Bronchial epithelial cell (primary cell): ENCODE results near the gene LRIF1. TPM values are rescaled to one million over a fixed set of nuclear protein-coding genes. Genes with fewer than 3 reads are reported as not detected.

Experiments used
- DNase-seq: peaks from one replicate; pipeline ENCODE4 v3.0.0-alpha.2; 2010; ENCODE audit warnings: low read depth
- FAIRE-seq: peaks from 2 replicates; lab custom pipeline; 2011; peaks lifted over from hg19 to GRCh38; lab: Jason Lieb, UNC
- H3K27me3 ChIP-seq: 2 replicates; pipeline ENCODE4 v1.5.1; 2011; ENCODE audit warnings: low read length; ENCODE audit not compliant: control insufficient read depth, insufficient read depth
- H3K36me3 ChIP-seq: 2 replicates; pipeline ENCODE4 v1.5.1; 2011; ENCODE audit warnings: low read length; ENCODE audit not compliant: control insufficient read depth, insufficient read depth
- H3K4me3 ChIP-seq: 2 replicates; pipeline ENCODE4 v1.5.1; 2011; ENCODE audit warnings: mild to moderate bottlenecking, low read depth, low read length, control low read depth
- total RNA-seq: library from RNA; depleted of rRNA; stranded (reverse); fragments of >200 nt; gene quantifications from 2 replicates; pipeline ENCODE4 v1.2.1, GENCODE V29; 2014
- TF ChIP-seq, protein P1 (sequence below): IDR thresholded peaks from 2 replicates; pipeline ENCODE4 v1.5.1; 2011; ENCODE audit warnings: mild to moderate bottlenecking, moderate library complexity, low read length, control low read depth, inconsistent platforms; ENCODE audit not compliant: insufficient read depth, severe bottlenecking

LRIF1 gene
- total RNA-seq, 1 donor from 2014 or later, result 12.1 TPM

DNA sequence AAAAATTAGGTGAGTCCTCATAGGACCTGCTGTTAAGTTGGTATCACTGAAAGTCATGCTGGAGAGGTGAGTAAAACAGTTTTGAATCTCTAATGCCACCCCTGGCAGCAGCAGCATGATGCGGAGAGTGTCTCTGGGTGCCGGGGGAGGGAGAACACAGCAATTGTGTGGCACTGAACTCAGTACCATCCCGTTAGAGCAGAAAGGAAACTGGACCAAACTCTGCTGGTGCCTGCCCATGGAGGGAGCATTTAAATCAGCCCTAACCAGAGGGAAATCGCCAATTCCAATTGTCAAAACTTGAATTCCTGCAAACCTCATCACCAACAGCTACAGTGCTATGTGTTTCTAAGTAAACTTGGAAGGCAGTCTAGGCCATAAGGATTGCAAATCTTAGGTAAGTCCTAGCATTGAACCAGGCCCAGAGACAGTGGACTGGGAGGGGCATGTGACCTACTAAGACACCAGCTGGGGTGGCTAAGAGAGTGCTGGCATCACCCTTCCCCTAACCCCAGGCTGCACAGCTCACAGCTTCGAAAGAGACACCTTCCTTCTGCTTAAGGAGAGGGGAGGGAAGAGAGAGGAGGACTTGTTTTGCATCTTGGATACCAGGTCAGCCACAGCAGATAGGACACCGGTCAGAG, 60.8 kb downstream of the LRIF1 start:
- FAIRE-seq, result no peak
- Histone ChIP-seq H3K4me3 (no peak overlapping the region), H3K27me3 (no peaks in the 10 kb centered on the region), H3K36me3 (no peaks in the 10 kb centered on the region)
- TF ChIP-seq, protein P1, sequence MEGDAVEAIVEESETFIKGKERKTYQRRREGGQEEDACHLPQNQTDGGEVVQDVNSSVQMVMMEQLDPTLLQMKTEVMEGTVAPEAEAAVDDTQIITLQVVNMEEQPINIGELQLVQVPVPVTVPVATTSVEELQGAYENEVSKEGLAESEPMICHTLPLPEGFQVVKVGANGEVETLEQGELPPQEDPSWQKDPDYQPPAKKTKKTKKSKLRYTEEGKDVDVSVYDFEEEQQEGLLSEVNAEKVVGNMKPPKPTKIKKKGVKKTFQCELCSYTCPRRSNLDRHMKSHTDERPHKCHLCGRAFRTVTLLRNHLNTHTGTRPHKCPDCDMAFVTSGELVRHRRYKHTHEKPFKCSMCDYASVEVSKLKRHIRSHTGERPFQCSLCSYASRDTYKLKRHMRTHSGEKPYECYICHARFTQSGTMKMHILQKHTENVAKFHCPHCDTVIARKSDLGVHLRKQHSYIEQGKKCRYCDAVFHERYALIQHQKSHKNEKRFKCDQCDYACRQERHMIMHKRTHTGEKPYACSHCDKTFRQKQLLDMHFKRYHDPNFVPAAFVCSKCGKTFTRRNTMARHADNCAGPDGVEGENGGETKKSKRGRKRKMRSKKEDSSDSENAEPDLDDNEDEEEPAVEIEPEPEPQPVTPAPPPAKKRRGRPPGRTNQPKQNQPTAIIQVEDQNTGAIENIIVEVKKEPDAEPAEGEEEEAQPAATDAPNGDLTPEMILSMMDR, result no peak
- no peak for DNase-seq

DNA sequence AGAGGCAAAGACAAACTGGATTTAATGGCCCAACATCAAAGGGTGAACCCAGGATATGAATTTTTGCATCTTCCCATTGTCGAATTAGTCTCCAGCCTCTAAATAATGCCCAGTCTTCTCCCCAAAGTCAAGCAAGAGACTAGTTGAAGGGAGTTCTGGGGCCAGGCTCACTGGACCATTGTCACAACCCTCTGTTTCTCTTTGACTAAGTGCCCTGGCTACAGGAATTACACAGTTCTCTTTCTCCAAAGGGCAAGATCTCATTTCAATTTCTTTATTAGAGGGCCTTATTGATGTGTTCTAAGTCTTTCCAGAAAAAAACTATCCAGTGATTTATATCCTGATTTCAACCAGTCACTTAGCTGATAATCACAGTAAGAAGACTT, 64.3 kb downstream of the LRIF1 start:
- Histone ChIP-seq H3K36me3 (no peaks in the 10 kb centered on the region), H3K4me3 (no peak overlapping the region), H3K27me3 (no peaks in the 10 kb centered on the region)
- no peak for FAIRE-seq
- TF ChIP-seq, protein P1, result no peak
- no peak for DNase-seq

GRCh38 chr1:110898734-110899457, 64.8 kb downstream of the LRIF1 start:
- TF ChIP-seq, protein P1, result no peak
- Histone ChIP-seq H3K27me3 (no peaks in the 10 kb centered on the region), H3K36me3 (no peaks in the 10 kb centered on the region), H3K4me3 (no peak overlapping the region)
- no peak for FAIRE-seq
- DNase-seq, result no peak

DNA sequence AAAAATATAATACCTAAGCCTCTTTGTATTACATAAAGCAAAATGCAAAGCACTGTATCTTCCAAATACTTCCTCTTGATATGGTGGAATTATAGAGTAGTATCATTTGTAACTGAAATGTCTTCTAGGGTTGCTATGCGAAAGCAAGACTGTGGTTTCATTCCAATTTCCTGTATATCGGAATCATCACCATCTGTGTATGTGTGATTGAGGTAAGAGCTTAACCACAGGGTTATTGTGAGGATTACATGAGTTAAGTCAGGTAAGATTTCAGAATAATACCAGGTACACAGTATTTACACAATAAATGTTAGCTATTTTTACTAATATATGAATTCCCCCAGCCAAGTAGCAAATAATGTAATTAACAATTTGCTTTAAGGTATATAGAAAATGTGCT, 66.0 kb downstream of the LRIF1 start:
- no peak for FAIRE-seq
- H3K4me3 ChIP-seq, result no peak overlapping the region
- no peaks in the 10 kb centered on the region for H3K27me3 ChIP-seq
- no peaks in the 10 kb centered on the region for H3K36me3 ChIP-seq
- no peak for DNase-seq
- TF ChIP-seq, protein P1, result no peak

Other genes starting within 250 kb of the LRIF1 start
- not detected in 2 replicates for gene CD53, start 90.8 kb downstream of the LRIF1 start, total RNA-seq
- gene DRAM2, start 176.2 kb upstream of the LRIF1 start, total RNA-seq, result 81.3 and 93.7 TPM in 2 replicates
- gene CEPT1, start 176.3 kb upstream of the LRIF1 start, total RNA-seq, result 45.6 and 49.5 TPM in 2 replicates
- 23.7 and 24.3 TPM in 2 replicates for gene DENND2D, start 236.7 kb upstream of the LRIF1 start, total RNA-seq